DND-41 (cell line): ENCODE measurements around the gene TBXA2R.

Experiments used
- ATAC-seq: fragments of 200-7000 bp; cut with Tn5 transposase; 3 replicates; pipeline ENCODE4 v1.9.1; 2021; ENCODE audit warnings: low read depth; ENCODE audit not compliant: insufficient read depth
- DNase-seq: peaks from one replicate; pipeline ENCODE4 v3.0.0-alpha.2; 2020
- H2AFZ ChIP-seq: 2 replicates; pipeline ENCODE4 v1.6.0; 2012; ENCODE audit warnings: low read depth, low read length
- H3K27ac ChIP-seq: 2 replicates; pipeline ENCODE4 v1.5.1; 2012; ENCODE audit warnings: low read length, inconsistent platforms
- H3K27me3 ChIP-seq: fragments of 200-600 bp; sonication (generic); 2 replicates; pipeline ENCODE4 v1.6.0; 2012; ENCODE audit warnings: low read length, mild to moderate bottlenecking, inconsistent platforms; ENCODE audit not compliant: insufficient read depth, poor library complexity
- H3K36me3 ChIP-seq: 2 replicates; pipeline ENCODE4 v1.5.1; 2012; ENCODE audit warnings: low read length, inconsistent platforms; ENCODE audit not compliant: insufficient read depth
- H3K4me1 ChIP-seq: 2 replicates; pipeline ENCODE4 v1.5.1; 2012; ENCODE audit warnings: mild to moderate bottlenecking, low read length; ENCODE audit not compliant: insufficient read depth
- H3K4me2 ChIP-seq: 2 replicates; pipeline ENCODE4 v1.6.0; 2012; ENCODE audit warnings: mild to moderate bottlenecking, moderate library complexity, low read length, inconsistent platforms; ENCODE audit not compliant: insufficient read depth
- H3K4me3 ChIP-seq, 2 experiments: fragments of 200-600 bp in 1 of 2; shearing (Covaris generic) in 1 of 2; 2 replicates each; pipeline ENCODE4 v1.5.1; 2012 to 2016; ENCODE audit warnings: inconsistent platforms in 2 of 2, low read length in 2 of 2, mild to moderate bottlenecking in 2 of 2, low read depth in 1 of 2, moderate library complexity in 1 of 2
- H3K79me2 ChIP-seq: 2 replicates; pipeline ENCODE4 v1.6.0; 2012; ENCODE audit warnings: low read length, inconsistent platforms; ENCODE audit not compliant: insufficient read depth
- H3K9ac ChIP-seq: 2 replicates; pipeline ENCODE4 v1.6.0; 2012; ENCODE audit warnings: low read depth, mild to moderate bottlenecking, inconsistent platforms, low read length, moderate library complexity
- H3K9me3 ChIP-seq: 2 replicates; pipeline ENCODE4 v1.5.1; 2012; ENCODE audit warnings: low read length, moderate library complexity, mild to moderate bottlenecking, inconsistent platforms; ENCODE audit not compliant: insufficient read depth, severe bottlenecking
- H4K20me1 ChIP-seq: 2 replicates; pipeline ENCODE4 v1.6.0; 2012; ENCODE audit warnings: low read length; ENCODE audit not compliant: insufficient read depth
- CTCF ChIP-seq: IDR thresholded peaks from 2 replicates; pipeline ENCODE4 v1.5.1; 2012; ENCODE audit warnings: borderline replicate concordance, low read length, moderate library complexity, mild to moderate bottlenecking; ENCODE audit not compliant: poor library complexity, severe bottlenecking; ENCODE audit errors: extremely low read depth
- EZH2 ChIP-seq: IDR thresholded peaks from 3 replicates; pipeline ENCODE4 v1.6.1; 2012; ENCODE audit warnings: borderline replicate concordance, low read depth, mild to moderate bottlenecking, moderate library complexity, low read length, inconsistent platforms; ENCODE audit not compliant: severe bottlenecking

TBXA2R gene

DNA sequence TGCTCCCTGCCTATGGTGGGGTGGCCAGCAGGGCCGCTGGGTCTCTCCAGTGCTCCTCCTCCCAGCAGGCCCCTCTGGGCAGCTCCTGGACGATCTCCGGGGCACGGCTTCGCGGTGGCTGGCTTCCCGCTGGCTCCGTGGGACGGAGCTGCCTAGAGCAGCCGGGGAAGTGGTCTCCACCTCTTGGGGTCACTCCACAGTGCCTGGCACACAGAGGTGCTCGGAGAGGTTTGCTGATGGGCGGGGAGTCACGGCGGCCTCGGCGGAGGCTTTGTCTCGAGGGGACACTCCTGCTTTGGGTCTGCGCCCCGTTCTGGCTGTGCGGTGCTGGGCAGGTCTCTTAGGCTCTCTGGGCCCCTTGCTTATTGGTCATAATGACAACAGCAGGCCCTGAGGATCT lies 29.8 kb upstream of the TBXA2R start:
- Histone ChIP-seq H3K4me3 (no peak overlapping the region), H3K27me3 (no peaks in the 10 kb centered on the region), H3K36me3 (peaks cover 38% of the 10 kb centered on the region), H3K9ac (no peak overlapping the region), H3K4me2 (no peak overlapping the region), H3K79me2 (no peaks in the 10 kb centered on the region), H3K27ac (no peak overlapping the region), H3K4me1 (no peaks in the 10 kb centered on the region), H3K9me3 (no peaks in the 10 kb centered on the region), H4K20me1 (peaks cover 3% of the 10 kb centered on the region; the same call in 1 of the 2 replicates), H2AFZ (no peak overlapping the region)
- no peak for TF ChIP-seq CTCF
- TF ChIP-seq EZH2: no peak
- ATAC-seq: no peak
- DNase-seq: no peak

DNA sequence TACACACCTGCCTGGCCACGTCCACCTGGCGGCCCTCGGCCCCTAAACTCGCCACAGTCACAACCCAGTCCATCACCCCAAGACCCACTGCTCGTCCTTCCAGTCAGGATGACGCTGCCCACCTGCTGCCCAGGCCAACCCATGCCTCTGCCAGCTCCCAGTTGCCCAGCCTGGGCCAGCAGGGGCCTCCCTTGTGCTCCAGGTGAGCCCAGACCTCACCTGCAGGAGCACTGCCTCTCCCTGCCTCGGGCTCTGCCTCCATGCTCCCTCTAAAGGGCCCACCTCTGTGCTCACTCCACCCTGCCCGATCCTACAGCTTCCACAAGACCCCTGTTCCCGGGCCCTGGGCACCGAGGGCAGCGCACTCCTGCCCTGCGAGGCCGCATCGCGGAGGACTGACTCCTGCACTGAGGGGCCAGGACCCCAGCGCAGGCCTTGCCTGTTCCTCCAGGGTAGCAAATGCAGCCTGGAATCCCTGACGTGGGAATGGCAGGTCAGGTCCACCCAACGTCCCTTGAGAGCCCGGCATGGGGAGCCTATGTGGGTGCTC lies 27.9 kb upstream of the TBXA2R start:
- DNase-seq (no peak), ATAC-seq (no peak)
- H3K4me1 ChIP-seq: no peaks in the 10 kb centered on the region
- H3K9ac ChIP-seq: no peak overlapping the region
- TF ChIP-seq CTCF: no peak
- no peak for TF ChIP-seq EZH2
- H3K9me3 ChIP-seq: no peaks in the 10 kb centered on the region
- no peak overlapping the region for H3K27ac ChIP-seq
- no peaks in the 10 kb centered on the region for H3K79me2 ChIP-seq
- H3K4me3 ChIP-seq: no peak overlapping the region
- no peaks in the 10 kb centered on the region for H3K27me3 ChIP-seq
- H3K4me2 ChIP-seq: no peak overlapping the region
- peaks cover 3% of the 10 kb centered on the region; the same call in 1 of the 2 replicates for H4K20me1 ChIP-seq
- H2AFZ ChIP-seq: no peak overlapping the region
- H3K36me3 ChIP-seq: peaks cover 36% of the 10 kb centered on the region

DNA sequence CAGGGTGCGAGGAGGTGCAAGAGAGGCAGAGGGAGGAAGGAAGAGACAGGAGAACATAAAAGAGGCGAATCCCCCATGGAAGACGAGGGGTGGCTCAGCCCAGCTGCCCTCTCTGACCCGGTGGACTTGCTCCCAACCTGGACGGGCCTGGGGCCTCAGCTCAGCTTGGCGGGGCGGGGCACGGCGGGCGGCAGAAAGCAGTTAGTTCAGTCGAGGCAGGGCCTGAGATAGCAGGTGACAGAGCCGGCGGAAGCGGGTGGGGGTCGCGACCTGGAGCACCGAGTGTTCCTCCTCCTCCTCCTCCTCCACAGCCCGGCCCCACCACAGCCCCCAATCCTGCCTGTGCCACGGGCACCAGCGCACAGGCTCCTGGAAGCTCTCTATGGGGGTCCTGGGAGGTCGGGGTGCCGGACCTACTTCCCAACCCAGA lies 26.9 kb upstream of the TBXA2R start:
- Histone ChIP-seq H3K9me3 (no peaks in the 10 kb centered on the region), H3K27ac (no peak overlapping the region), H3K4me3 (no peak overlapping the region), H3K27me3 (no peaks in the 10 kb centered on the region), H2AFZ (no peak overlapping the region), H3K4me1 (no peaks in the 10 kb centered on the region), H3K36me3 (peaks cover 27% of the 10 kb centered on the region), H4K20me1 (peaks cover 3% of the 10 kb centered on the region; the same call in 1 of the 2 replicates), H3K4me2 (no peak overlapping the region), H3K9ac (no peak overlapping the region), H3K79me2 (no peaks in the 10 kb centered on the region)
- TF ChIP-seq EZH2 (no peak), CTCF (no peak)
- DNase-seq (no peak), ATAC-seq (no peak)
